GM12878 (cell line): Measurements from ENCODE around the gene DDX5.

ENCODE experiments used
- CBX5 ChIP-seq: sonication (generic); IDR thresholded peaks from 2 replicates; pipeline ENCODE4 v1.6.1; 2016; ENCODE audit warnings: low read depth, moderate library complexity, mild to moderate bottlenecking, inconsistent platforms
- EZH2 ChIP-seq: IDR thresholded peaks from 2 replicates; pipeline ENCODE4 v1.6.1; 2012; ENCODE audit warnings: low read depth, mild to moderate bottlenecking, control low read depth, inconsistent platforms, low read length, borderline replicate concordance; ENCODE audit not compliant: control insufficient read depth
- TF ChIP-seq, protein P1 (sequence below): fragments of 450-650 bp; IDR thresholded peaks from 2 replicates; pipeline ENCODE4 v1.6.1; 2016; ENCODE audit warnings: mild to moderate bottlenecking

DNA sequence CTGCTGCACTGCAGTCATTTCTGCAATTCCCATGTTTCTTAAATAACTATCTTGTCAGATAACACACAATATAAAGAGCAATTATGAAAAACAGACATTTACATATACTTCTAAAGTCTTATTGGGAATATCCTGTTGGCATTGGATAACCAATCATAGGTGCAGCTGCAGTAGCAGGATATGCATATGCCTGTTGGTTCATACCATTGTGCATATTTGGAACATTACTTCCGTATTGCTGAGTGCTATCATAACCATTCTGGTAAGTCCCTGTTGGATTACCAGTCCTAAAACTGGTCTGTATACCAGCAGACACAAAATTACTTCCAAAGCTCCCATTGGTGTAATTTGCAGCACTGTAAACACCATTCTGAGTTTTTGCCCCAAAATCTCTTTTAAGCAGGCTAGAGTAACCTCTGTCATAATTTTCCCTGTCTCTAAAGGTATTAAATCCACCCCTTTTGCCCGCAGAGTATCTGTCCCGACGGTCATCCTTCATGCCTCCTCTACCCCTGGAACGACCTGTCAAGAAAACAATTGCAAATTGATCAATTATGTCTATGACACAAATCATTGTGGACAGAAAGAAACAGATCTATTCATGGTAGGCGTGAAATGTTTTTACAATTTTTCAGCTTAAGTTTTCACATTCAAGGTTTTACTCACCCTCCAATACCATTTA is 6.1 kb downstream of the DDX5 start:
- TF ChIP-seq EZH2: no peak
- no peak for TF ChIP-seq CBX5
- TF ChIP-seq, protein P1, sequence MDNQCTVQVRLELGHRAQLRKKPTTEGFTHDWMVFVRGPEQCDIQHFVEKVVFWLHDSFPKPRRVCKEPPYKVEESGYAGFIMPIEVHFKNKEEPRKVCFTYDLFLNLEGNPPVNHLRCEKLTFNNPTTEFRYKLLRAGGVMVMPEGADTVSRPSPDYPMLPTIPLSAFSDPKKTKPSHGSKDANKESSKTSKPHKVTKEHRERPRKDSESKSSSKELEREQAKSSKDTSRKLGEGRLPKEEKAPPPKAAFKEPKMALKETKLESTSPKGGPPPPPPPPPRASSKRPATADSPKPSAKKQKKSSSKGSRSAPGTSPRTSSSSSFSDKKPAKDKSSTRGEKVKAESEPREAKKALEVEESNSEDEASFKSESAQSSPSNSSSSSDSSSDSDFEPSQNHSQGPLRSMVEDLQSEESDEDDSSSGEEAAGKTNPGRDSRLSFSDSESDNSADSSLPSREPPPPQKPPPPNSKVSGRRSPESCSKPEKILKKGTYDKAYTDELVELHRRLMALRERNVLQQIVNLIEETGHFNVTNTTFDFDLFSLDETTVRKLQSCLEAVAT: no peak
